ENCODE data around the gene PIK3R2. TPM values are rescaled to one million over a fixed set of nuclear protein-coding genes. Genes with fewer than 3 reads are reported as not detected.
A peak's percentile ranks its signal among the peaks of the same experiment; 100 is the strongest.

Gene PIK3R2
- total and polyA plus RNA-seq, 2 of the 13 experiments (the other 11 are each of a cell fraction or from before 2014, with no cell fraction given), result 18.6 to 25.3 TPM

GRCh38 chr19:18168673-18169381, 15.9 kb downstream of the PIK3R2 start (continued):
- no peak for TF ChIP-seq ZNF574 (CRISPR knock-in tag; IDR thresholded peaks at IDR 0.05)
- TF ChIP-seq ZBTB33 (CRISPR knock-in tag; IDR thresholded peaks at IDR 0.05), result peak; percentile 41; the same call in 1 of the 2 replicates
- no peak for TF ChIP-seq CEBPG (CRISPR knock-in tag; IDR thresholded peaks at IDR 0.05)
- no peak for TF ChIP-seq EED (CRISPR knock-in tag; IDR thresholded peaks at IDR 0.05)
- no peak for TF ChIP-seq ZNF710 (CRISPR knock-in tag; IDR thresholded peaks at IDR 0.05; ENCODE audit: borderline replicate concordance)
- no peak for TF ChIP-seq ZNF318 (CRISPR knock-in tag; IDR thresholded peaks at IDR 0.05)
